Kidney (tissue), 22 donors: Measurements from ENCODE around the gene PRR16. TPM values are rescaled to one million over a fixed set of nuclear protein-coding genes. Genes with fewer than 3 reads are reported as not detected.
"Not testable (repeated sequence)": the region's sequence is repeated elsewhere in the genome, so short reads cannot be mapped to it uniquely, and the experiment has no call there.

Experiments used
- DNase-seq, 5 donors: peaks; one replicate each; pipeline ENCODE4 v3.0.0-alpha.2; 2013 to 2020
- FAIRE-seq: peaks from 2 replicates; lab custom pipeline; 2012; peaks lifted over from hg19 to GRCh38; lab: Jason Lieb, UNC
- H3K27ac ChIP-seq, 2 donors: one replicate each; pipeline ENCODE4 v1.7.0; 2013; ENCODE audit warnings: low read depth in 2 of 2, low read length in 2 of 2, inconsistent platforms in 1 of 2
- H3K27me3 ChIP-seq: one replicate; pipeline ENCODE4 v1.7.1; 2013; ENCODE audit warnings: low read length, inconsistent platforms; ENCODE audit not compliant: control insufficient read depth, insufficient read depth
- H3K36me3 ChIP-seq, 3 donors: one replicate each; pipeline versions ENCODE4 v1.7.0 to v1.7.1; 2013; ENCODE audit warnings: low read length in 3 of 3, control low read depth in 1 of 3, inconsistent platforms in 1 of 3; ENCODE audit not compliant: insufficient read depth in 3 of 3, control insufficient read depth in 2 of 3
- H3K4me1 ChIP-seq, 3 donors: one replicate each; pipeline versions ENCODE4 v1.7.0 to v1.7.1; 2013; ENCODE audit warnings: low read length in 3 of 3, inconsistent platforms in 1 of 3, low read depth in 1 of 3; ENCODE audit not compliant: control insufficient read depth in 2 of 3, insufficient read depth in 2 of 3
- H3K4me3 ChIP-seq, 3 donors: one replicate each; pipeline versions ENCODE4 v1.7.0 to v1.8.1; 2013; ENCODE audit warnings: low read length in 3 of 3, control low read depth in 1 of 3, inconsistent platforms in 1 of 3
- H3K9ac ChIP-seq, 3 donors: one replicate each; pipeline versions ENCODE4 v1.7.0 to v1.7.1; 2013; ENCODE audit warnings: low read length in 3 of 3, control low read depth in 1 of 3, inconsistent platforms in 1 of 3
- H3K9me3 ChIP-seq, 3 donors: one replicate each; pipeline versions ENCODE4 v1.7.0 to v1.7.1; 2013; ENCODE audit warnings: low read length in 3 of 3, control low read depth in 1 of 3, inconsistent platforms in 1 of 3; ENCODE audit not compliant: control insufficient read depth in 2 of 3, insufficient read depth in 1 of 3
- CTCF ChIP-seq: IDR thresholded peaks from 3 replicates; pipeline ENCODE4 v1.5.1; 2012; ENCODE audit warnings: mild to moderate bottlenecking, moderate library complexity, borderline replicate concordance; ENCODE audit not compliant: insufficient read depth; ENCODE audit errors: extremely low read depth
- intact Hi-C: fragments of 100-400 bp; cut with DNase I; formaldehyde crosslinking; loops from one replicate; pipeline ENCODE4 v1.11.1; 2022
- long read RNA-seq, 10 donors: library from polyadenylated mRNA in 1 of 10; unstranded in 1 of 10; transcript quantifications; one replicate each; pipeline ENCODE4 v2.0.0 and lab custom pipeline, GENCODE V29; 2021 to 2026
- polyA plus RNA-seq: library from polyadenylated mRNA; stranded (reverse); fragments of 350-450 nt; fragmentation: Illumina TruSeq; extraction: RNeasy Lipid Tissue Mini Kit (QIAGEN cat#74804); gene quantifications from one replicate; pipeline ENCODE4 v1.2.3, GENCODE V29; 2014; ENCODE audit warnings: low read depth, low replicate concordance; ENCODE audit not compliant: insufficient read depth
- total RNA-seq: library from RNA; stranded (reverse); fragmentation: NEBNext Ultra II Directional; extraction: Animal tissue kit (Norgen Biotek cat#: 25700); gene quantifications from one replicate; pipeline ENCODE4 v1.2.1, GENCODE V29; 2021
- donor health status: control.
- donor health status: control.
- donor health status: control.
- donor health status: control.
- donor health status: control.
- donor health status: DM: yes; HTN: yes; CAD: no.
- donor health status: Normal renal cell carcinoma (clear cell type).

Gene PRR16
- total RNA-seq (3.6 TPM), polyA plus RNA-seq (2.4 TPM)
- long read RNA-seq, donor 1 = 0 reads
- long read RNA-seq, donor 2 = 0 reads
- long read RNA-seq, donor 3 = 0 reads
- long read RNA-seq, donor 4 = 0 reads
- long read RNA-seq, donor 5 = 0 reads
- long read RNA-seq, donor 6 = 0 reads
- long read RNA-seq, donor 7, partial matches to known transcripts = 0 of 1 reads
- long read RNA-seq, donor 7, other reads (novel, unspliced or antisense) = 1 of 1 reads
- long read RNA-seq, donor 8 = 0 reads
- long read RNA-seq, donor 9 = 0 reads
- long read RNA-seq, donor 10 = 0 reads

GRCh38 chr5:120463991-120464626 lies at the start of gene PRR16:
Gene PRR16, plus strand, starts transcription at chr5:120464300.
- peaks cover 4% of the 10 kb centered on the region for H3K27me3 ChIP-seq
- H3K36me3 ChIP-seq = no peaks in the 10 kb centered on the region
- peak; percentile 10 for TF ChIP-seq CTCF
- peaks cover 0 to 5% (median 0%) of the 10 kb centered on the region in 3 donors for H3K4me1 ChIP-seq
- DNase-seq = peak; percentile 58 to 87 (median 76)
- no peaks in the 10 kb centered on the region for H3K9me3 ChIP-seq
- peak within 1 kb of the TSS; percentile 45 to 57 for H3K27ac ChIP-seq
- H3K4me3 ChIP-seq = peak within 1 kb of the TSS; percentile 62 to 77 (median 69)
- H3K9ac ChIP-seq = peak within 1 kb of the TSS in 2 of 3 donors; percentile 34 to 53
- intact Hi-C loops = no loop called here
- no peak for FAIRE-seq

- no peak for FAIRE-seq
Observed at GRCh38 chr5:120415985-120416384, 48.1 kb upstream of the PRR16 start.

GRCh38 chr5:120419127-120419526 lies 45.0 kb upstream of the PRR16 start:
- FAIRE-seq = no peak
- H3K4me1 ChIP-seq = no peaks in the 10 kb centered on the region
- no peak overlapping the region for H3K9ac ChIP-seq
- TF ChIP-seq CTCF = no peak
- H3K4me3 ChIP-seq = no peak overlapping the region
- no peaks in the 10 kb centered on the region for H3K36me3 ChIP-seq
- no peaks in the 10 kb centered on the region for H3K9me3 ChIP-seq
- intact Hi-C loops = no loop called here
- H3K27me3 ChIP-seq = no peaks in the 10 kb centered on the region
- no peak for DNase-seq
- H3K27ac ChIP-seq = no peak overlapping the region

More at GRCh38 chr5:120415985-120416384, 48.1 kb upstream of the PRR16 start:
- no peaks in the 10 kb centered on the region for H3K4me1 ChIP-seq
- no peak for DNase-seq
- no peak for TF ChIP-seq CTCF
- no peaks in the 10 kb centered on the region for H3K27me3 ChIP-seq
- no peaks in the 10 kb centered on the region for H3K36me3 ChIP-seq
- no peak overlapping the region for H3K9ac ChIP-seq
- no peak overlapping the region for H3K27ac ChIP-seq
- H3K4me3 ChIP-seq = no peak overlapping the region
- intact Hi-C loops = no loop called here
- no peaks in the 10 kb centered on the region for H3K9me3 ChIP-seq

- intact Hi-C loops, H3K36me3 ChIP-seq, H3K9me3 ChIP-seq, H3K4me1 ChIP-seq, H3K27me3 ChIP-seq, DNase-seq, H3K9ac ChIP-seq, H3K27ac ChIP-seq, H3K4me3 ChIP-seq, FAIRE-seq: not testable (repeated sequence)
Observed at GRCh38 chr5:120426633-120427275, 37.3 kb upstream of the PRR16 start.
